ENCODE results near the gene TMOD3.
A peak's percentile ranks its signal among the peaks of the same experiment; 100 is the strongest.

The TMOD3 gene

GRCh38 chr15:51861557-51862359 is 32.3 kb downstream of the TMOD3 start:
- H3K9ac ChIP-seq (ENCODE audit: low read length in 5 of 5): no peak overlapping the region
- peaks cover 8 to 28% (median 15%) of the 10 kb centered on the region in 5 donors for H3K36me3 ChIP-seq (ENCODE audit: control insufficient read depth in 5 of 5, insufficient read depth in 5 of 5, low read length in 5 of 5)
- no peaks in the 10 kb centered on the region for H3K9me3 ChIP-seq (ENCODE audit: control insufficient read depth in 5 of 5, low read length in 5 of 5)
- no peak overlapping the region for H3K4me3 ChIP-seq (ENCODE audit: low read depth in 1 of 5, low read length in 5 of 5)
- H3K4me1 ChIP-seq (ENCODE audit: control insufficient read depth in 5 of 5, insufficient read depth in 5 of 5, low read length in 5 of 5): peaks cover 0 to 5% (median 0%) of the 10 kb centered on the region in 5 donors
- H3K27ac ChIP-seq (ENCODE audit: low read depth, low read length): no peak overlapping the region
- no peaks in the 10 kb centered on the region for H3K27me3 ChIP-seq (ENCODE audit: control insufficient read depth in 5 of 5, insufficient read depth in 4 of 5, low read length in 5 of 5)

GRCh38 chr15:51863131-51863530 is 33.7 kb downstream of the TMOD3 start:
- Histone ChIP-seq H3K4me1 (ENCODE audit: control insufficient read depth in 5 of 5, insufficient read depth in 5 of 5, low read length in 5 of 5) (peaks cover 0 to 5% (median 0%) of the 10 kb centered on the region in 5 donors), H3K36me3 (ENCODE audit: control insufficient read depth in 5 of 5, insufficient read depth in 5 of 5, low read length in 5 of 5) (peaks cover 11 to 32% (median 15%) of the 10 kb centered on the region in 5 donors), H3K4me3 (ENCODE audit: low read depth in 1 of 5, low read length in 5 of 5) (no peak overlapping the region), H3K9ac (ENCODE audit: low read length in 5 of 5) (no peak overlapping the region), H3K27me3 (ENCODE audit: control insufficient read depth in 5 of 5, insufficient read depth in 4 of 5, low read length in 5 of 5) (no peaks in the 10 kb centered on the region), H3K27ac (ENCODE audit: low read depth, low read length) (no peak overlapping the region), H3K9me3 (ENCODE audit: control insufficient read depth in 5 of 5, low read length in 5 of 5) (no peaks in the 10 kb centered on the region)

- Histone ChIP-seq H3K9me3 (ENCODE audit: control insufficient read depth in 5 of 5, low read length in 5 of 5) (no peaks in the 10 kb centered on the region), H3K36me3 (ENCODE audit: control insufficient read depth in 5 of 5, insufficient read depth in 5 of 5, low read length in 5 of 5) (peaks cover 14 to 37% (median 15%) of the 10 kb centered on the region in 5 donors), H3K4me1 (ENCODE audit: control insufficient read depth in 5 of 5, insufficient read depth in 5 of 5, low read length in 5 of 5) (peaks cover 0 to 5% (median 0%) of the 10 kb centered on the region in 5 donors), H3K9ac (ENCODE audit: low read length in 5 of 5) (no peak overlapping the region), H3K27me3 (ENCODE audit: control insufficient read depth in 5 of 5, insufficient read depth in 4 of 5, low read length in 5 of 5) (no peaks in the 10 kb centered on the region), H3K27ac (ENCODE audit: low read depth, low read length) (no peak overlapping the region), H3K4me3 (ENCODE audit: low read depth in 1 of 5, low read length in 5 of 5) (no peak overlapping the region)
These were observed 35.1 kb downstream of the TMOD3 start for GRCh38 chr15:51864408-51865056.

- Histone ChIP-seq H3K27me3 (ENCODE audit: control insufficient read depth in 5 of 5, insufficient read depth in 4 of 5, low read length in 5 of 5) (no peaks in the 10 kb centered on the region), H3K4me3 (ENCODE audit: low read depth in 1 of 5, low read length in 5 of 5) (no peak overlapping the region), H3K9ac (ENCODE audit: low read length in 5 of 5) (no peak overlapping the region), H3K4me1 (ENCODE audit: control insufficient read depth in 5 of 5, insufficient read depth in 5 of 5, low read length in 5 of 5) (peaks cover 0 to 5% (median 0%) of the 10 kb centered on the region in 5 donors), H3K27ac (ENCODE audit: low read depth, low read length) (no peak overlapping the region), H3K36me3 (ENCODE audit: control insufficient read depth in 5 of 5, insufficient read depth in 5 of 5, low read length in 5 of 5) (peaks cover 16 to 43% (median 17%) of the 10 kb centered on the region in 5 donors), H3K9me3 (ENCODE audit: control insufficient read depth in 5 of 5, low read length in 5 of 5) (peaks cover 0 to under 1% (median 0%) of the 10 kb centered on the region in 5 donors)
These were observed 35.9 kb downstream of the TMOD3 start for GRCh38 chr15:51865317-51865716.

GRCh38 chr15:51866161-51866560 is 36.7 kb downstream of the TMOD3 start:
- Histone ChIP-seq H3K27ac (ENCODE audit: low read depth, low read length) (no peak overlapping the region), H3K36me3 (ENCODE audit: control insufficient read depth in 5 of 5, insufficient read depth in 5 of 5, low read length in 5 of 5) (peaks cover 19 to 46% (median 25%) of the 10 kb centered on the region in 5 donors), H3K9ac (ENCODE audit: low read length in 5 of 5) (no peak overlapping the region)

GRCh38 chr15:51866751-51867150 is 37.3 kb downstream of the TMOD3 start:
- peaks cover 0 to 2% (median 0%) of the 10 kb centered on the region in 5 donors for H3K9me3 ChIP-seq (ENCODE audit: control insufficient read depth in 5 of 5, low read length in 5 of 5)
- H3K4me1 ChIP-seq (ENCODE audit: control insufficient read depth in 5 of 5, insufficient read depth in 5 of 5, low read length in 5 of 5): peaks cover 0 to 4% (median 0%) of the 10 kb centered on the region in 5 donors
- H3K4me3 ChIP-seq (ENCODE audit: low read depth in 1 of 5, low read length in 5 of 5): no peak overlapping the region
- H3K9ac ChIP-seq (ENCODE audit: low read length in 5 of 5): no peak overlapping the region
- H3K27ac ChIP-seq (ENCODE audit: low read depth, low read length): no peak overlapping the region
- peaks cover 19 to 52% (median 27%) of the 10 kb centered on the region in 5 donors for H3K36me3 ChIP-seq (ENCODE audit: control insufficient read depth in 5 of 5, insufficient read depth in 5 of 5, low read length in 5 of 5)
- no peaks in the 10 kb centered on the region for H3K27me3 ChIP-seq (ENCODE audit: control insufficient read depth in 5 of 5, insufficient read depth in 4 of 5, low read length in 5 of 5)

More at GRCh38 chr15:51866161-51866560, 36.7 kb downstream of the TMOD3 start:
- Histone ChIP-seq H3K4me3 (ENCODE audit: low read depth in 1 of 5, low read length in 5 of 5) (no peak overlapping the region), H3K4me1 (ENCODE audit: control insufficient read depth in 5 of 5, insufficient read depth in 5 of 5, low read length in 5 of 5) (peaks cover 0 to 5% (median 0%) of the 10 kb centered on the region in 5 donors), H3K9me3 (ENCODE audit: control insufficient read depth in 5 of 5, low read length in 5 of 5) (peaks cover 0 to 2% (median 0%) of the 10 kb centered on the region in 5 donors), H3K27me3 (ENCODE audit: control insufficient read depth in 5 of 5, insufficient read depth in 4 of 5, low read length in 5 of 5) (no peaks in the 10 kb centered on the region)

GRCh38 chr15:51869060-51869421 is 39.6 kb downstream of the TMOD3 start:
- Histone ChIP-seq H3K9me3 (ENCODE audit: control insufficient read depth in 5 of 5, low read length in 5 of 5) (peaks cover 0 to 2% (median 0%) of the 10 kb centered on the region in 5 donors), H3K27ac (ENCODE audit: low read depth, low read length) (no peak overlapping the region), H3K4me1 (ENCODE audit: control insufficient read depth in 5 of 5, insufficient read depth in 5 of 5, low read length in 5 of 5) (no peaks in the 10 kb centered on the region), H3K9ac (ENCODE audit: low read length in 5 of 5) (no peak overlapping the region), H3K36me3 (ENCODE audit: control insufficient read depth in 5 of 5, insufficient read depth in 5 of 5, low read length in 5 of 5) (peaks cover 14 to 53% (median 26%) of the 10 kb centered on the region in 5 donors), H3K27me3 (ENCODE audit: control insufficient read depth in 5 of 5, insufficient read depth in 4 of 5, low read length in 5 of 5) (no peaks in the 10 kb centered on the region), H3K4me3 (ENCODE audit: low read depth in 1 of 5, low read length in 5 of 5) (no peak overlapping the region)

- H3K36me3 ChIP-seq (ENCODE audit: control insufficient read depth in 5 of 5, insufficient read depth in 5 of 5, low read length in 5 of 5): peaks cover 6 to 40% (median 25%) of the 10 kb centered on the region in 5 donors
- H3K27ac ChIP-seq (ENCODE audit: low read depth, low read length): no peak overlapping the region
- H3K4me1 ChIP-seq (ENCODE audit: control insufficient read depth in 5 of 5, insufficient read depth in 5 of 5, low read length in 5 of 5): peaks cover 4 to 13% (median 9%) of the 10 kb centered on the region in 5 donors
- no peak overlapping the region for H3K9ac ChIP-seq (ENCODE audit: low read length in 5 of 5)
- no peak overlapping the region for H3K4me3 ChIP-seq (ENCODE audit: low read depth in 1 of 5, low read length in 5 of 5)
- H3K27me3 ChIP-seq (ENCODE audit: control insufficient read depth in 5 of 5, insufficient read depth in 4 of 5, low read length in 5 of 5): no peaks in the 10 kb centered on the region
- peaks cover 0 to 2% (median 0%) of the 10 kb centered on the region in 5 donors for H3K9me3 ChIP-seq (ENCODE audit: control insufficient read depth in 5 of 5, low read length in 5 of 5)
These were observed 41.3 kb downstream of the TMOD3 start for GRCh38 chr15:51870774-51871173.

- H3K4me3 ChIP-seq (ENCODE audit: low read depth in 1 of 5, low read length in 5 of 5): no peak overlapping the region
- no peaks in the 10 kb centered on the region for H3K27me3 ChIP-seq (ENCODE audit: control insufficient read depth in 5 of 5, insufficient read depth in 4 of 5, low read length in 5 of 5)
- no peak overlapping the region for H3K9ac ChIP-seq (ENCODE audit: low read length in 5 of 5)
- peaks cover 6 to 26% (median 19%) of the 10 kb centered on the region in 5 donors for H3K36me3 ChIP-seq (ENCODE audit: control insufficient read depth in 5 of 5, insufficient read depth in 5 of 5, low read length in 5 of 5)
- peaks cover 8 to 32% (median 17%) of the 10 kb centered on the region in 5 donors for H3K4me1 ChIP-seq (ENCODE audit: control insufficient read depth in 5 of 5, insufficient read depth in 5 of 5, low read length in 5 of 5)
- peaks cover 0 to 2% (median 0%) of the 10 kb centered on the region in 5 donors for H3K9me3 ChIP-seq (ENCODE audit: control insufficient read depth in 5 of 5, low read length in 5 of 5)
- H3K27ac ChIP-seq (ENCODE audit: low read depth, low read length): peak overlapping the region; percentile 64
These were observed 45.5 kb downstream of the TMOD3 start for GRCh38 chr15:51874751-51875644.

Data from subcutaneous abdominal adipose tissue (tissue), 5 donors.